ENCODE results near the gene RASAL2. TPM values are rescaled to one million over a fixed set of nuclear protein-coding genes. Genes with fewer than 3 reads are reported as not detected.

Gene RASAL2
- total and polyA plus RNA-seq, 2 of the 4 experiments (the other 2 are of a cell fraction), result 13.1 to 20.6 TPM

DNA sequence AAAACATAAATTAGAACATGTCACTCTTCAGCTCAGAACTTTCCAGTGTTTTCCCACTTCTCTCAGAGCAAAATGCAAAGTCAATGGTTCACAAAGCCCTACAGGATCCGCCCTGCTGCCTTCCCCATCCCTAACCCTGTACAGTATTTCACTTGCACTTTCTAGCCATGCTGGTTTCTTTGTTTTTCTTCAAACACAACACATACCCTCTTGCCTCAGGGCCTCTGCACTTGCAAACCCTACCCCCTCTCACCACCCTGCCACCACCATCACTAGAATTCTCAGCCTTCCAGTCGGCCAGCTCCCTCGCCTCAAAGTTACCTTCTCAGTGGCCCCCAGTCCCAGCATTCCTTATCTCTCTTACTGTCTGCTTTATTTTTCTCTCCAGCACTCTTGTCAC is 436.6 kb downstream of the RASAL2 start:
- H3K56ac ChIP-seq (ENCODE audit: extremely low read depth, insufficient read depth, low read length), result peak overlapping the region; percentile 7; the same call in 1 of the 2 replicates
- H2BK15ac ChIP-seq (ENCODE audit: low read depth, low read length), result peak overlapping the region; percentile 29; the same call in 1 of the 3 replicates
- peak overlapping the region in 1 of 2 experiments; percentile 64; a peak in 2 of 4 replicates for H4K8ac ChIP-seq (ENCODE audit: low read depth in 2 of 2, low read length in 2 of 2)
- peak overlapping the region; percentile 37; the same call in 1 of the 2 replicates for H3K18ac ChIP-seq (ENCODE audit: low read depth, low read length)
- H2AFZ ChIP-seq (replicated peaks; ENCODE audit: low read length, poor library complexity), result peak overlapping the region; percentile 58
- H3K4me3 ChIP-seq (ENCODE audit: insufficient read depth, low read depth, low read length), result no peak overlapping the region
- CTCF ChIA-PET, result interaction anchor here (0.8 to 1.0 kb wide), 2 partner anchors 219 to 231 kb away, joined by 3 read pairs; no protein-coding TSS in a partner anchor
- peak overlapping the region; percentile 6 for H2AK9ac ChIP-seq (replicated peaks; ENCODE audit: low read depth, low read length, poor library complexity)
- H2BK20ac ChIP-seq (ENCODE audit: low read depth, low read length), result peak overlapping the region; percentile 45
- peaks cover 14% of the 10 kb centered on the region for H3K4me1 ChIP-seq (ENCODE audit: control insufficient read depth, insufficient read depth, low read length)
- H3K79me1 ChIP-seq (ENCODE audit: low read depth in 1 of 2, low read length in 2 of 2), result no peaks in the 10 kb centered on the region
- DNase-seq, result peak; percentile 22
- POLR2A ChIA-PET (ENCODE audit: unreplicated experiment), result no interaction called here
- in situ Hi-C loops (cut with MboI; ENCODE audit: low sequenced_read_pairs) (loop anchor here (5.0 to 10.0 kb wide), 2 partner anchors 477 to 834 kb away; partner anchors contain the start of gene AXDND1), intact Hi-C loops (cut with micrococcal nuclease) (loop anchor here (5.0 kb wide), 3 partner anchors 218 to 837 kb away; partner anchors contain the start of genes AXDND1 and SOAT1), dilution Hi-C loops (cut with HindIII; ENCODE audit: low sequenced_read_pairs, unreplicated experiment) (no loop called here)
- H4K91ac ChIP-seq (ENCODE audit: insufficient read depth, low read depth, low read length), result peak overlapping the region; percentile 26; the same call in 1 of the 2 replicates
- BruUV-seq (replicated peaks), result no TSS peak
- no peaks in the 10 kb centered on the region; the same call in 1 of the 2 replicates for H4K20me1 ChIP-seq (ENCODE audit: insufficient read depth, low read length)
- peak overlapping the region; percentile 54 for H2AK5ac ChIP-seq (ENCODE audit: low read depth, low read length)
- peaks cover 6% of the 10 kb centered on the region; the same call in 1 of the 2 replicates for H3K9me1 ChIP-seq (ENCODE audit: insufficient read depth, low read length)
- no peak overlapping the region for H3K27ac ChIP-seq (ENCODE audit: insufficient read depth, low read length)
- H2BK5ac ChIP-seq (ENCODE audit: low read depth, low read length, poor library complexity, severe bottlenecking), result peak overlapping the region; percentile 60
- H3K4ac ChIP-seq (ENCODE audit: low read depth, low read length), result peak overlapping the region; percentile 74
- peak overlapping the region; percentile 34 for H3K4me2 ChIP-seq (ENCODE audit: low read depth, low read length)
- ATAC-seq (ENCODE audit: low read depth), result peak; percentile 33
- H3K9me3 ChIP-seq (ENCODE audit: control insufficient read depth, insufficient read depth, low read length), result no peaks in the 10 kb centered on the region
- peak overlapping the region; percentile 38 for H2BK120ac ChIP-seq (ENCODE audit: low read depth, low read length)
- TF ChIP-seq MXI1 (IDR thresholded peaks at IDR 0.05; ENCODE audit: borderline replicate concordance, low read depth, low read length), result no peak
- no peak for TF ChIP-seq USF2 (IDR thresholded peaks at IDR 0.05; ENCODE audit: low read depth, low read length)
- TF ChIP-seq NFE2L2 (IDR thresholded peaks at IDR 0.05; ENCODE audit: low read depth, low read length), result no peak
- no peak for TF ChIP-seq CTCF (conservative IDR thresholded peaks at IDR 0.05; ENCODE audit: low read depth, low read length)
- no peak for TF ChIP-seq RAD21 (IDR thresholded peaks at IDR 0.05; ENCODE audit: low read length)
- TF ChIP-seq SMC3 (IDR thresholded peaks at IDR 0.05; ENCODE audit: low read depth, low read length), result no peak
- H3K27me3 ChIP-seq (ENCODE audit: control insufficient read depth, insufficient read depth, low read length), result no peaks in the 10 kb centered on the region
- no peaks in the 10 kb centered on the region for H3K36me3 ChIP-seq (ENCODE audit: control insufficient read depth, insufficient read depth, low read length)
- H3K14ac ChIP-seq (replicated peaks; ENCODE audit: low read depth, low read length), result peak overlapping the region; percentile 40; the same call in 1 of the 2 replicates
- H3K9ac ChIP-seq (ENCODE audit: low read depth, low read length), result no peak overlapping the region
- H3K23ac ChIP-seq (ENCODE audit: low read depth, low read length), result peak overlapping the region; percentile 26
- 60% methylated on average over 2 of the region's 3 CpGs; no CpG with 5 or more reads in 1 of the 2 experiments for WGBS, 2 experiments (ENCODE audit: extremely low coverage in 2 of 2, insufficient read length in 1 of 2)
- H4K5ac ChIP-seq (ENCODE audit: low read depth, low read length), result no peak overlapping the region; the same call in 1 of the 2 replicates
